ENCODE results near the gene DNAJC16.
"Not testable (repeated sequence)": the region's sequence is repeated elsewhere in the genome, so short reads cannot be mapped to it uniquely, and the experiment has no call there.

Gene DNAJC16

DNA sequence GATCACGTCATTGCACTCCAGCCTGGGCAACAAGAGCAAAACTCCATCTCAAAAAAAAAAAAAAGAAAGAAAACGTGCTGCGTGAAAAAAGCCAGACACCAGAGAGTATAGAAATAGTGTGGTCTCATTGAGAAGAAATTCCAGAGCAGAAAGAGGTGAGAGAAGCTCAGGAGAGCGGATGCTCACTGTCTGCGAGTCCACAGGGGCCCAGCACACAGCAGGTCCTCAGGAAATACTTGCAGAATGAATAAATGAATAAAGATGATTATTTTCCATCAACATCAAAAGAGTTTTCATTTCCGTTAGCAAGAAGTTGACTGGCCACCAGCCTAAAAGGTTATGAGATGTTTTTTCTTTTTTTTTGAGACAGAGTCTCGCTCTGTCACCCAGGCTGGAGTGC, 17.1 kb upstream of the DNAJC16 start:
- H3K9ac ChIP-seq (ENCODE audit: low read length) = no peak overlapping the region
- H3K27me3 ChIP-seq (ENCODE audit: control insufficient read depth, insufficient read depth, low read length) = no peaks in the 10 kb centered on the region
- peaks cover 11% of the 10 kb centered on the region for H3K36me3 ChIP-seq (ENCODE audit: control insufficient read depth, low read depth, low read length)
- no peak overlapping the region for H3K4me3 ChIP-seq (ENCODE audit: low read length)
- H3K9me3 ChIP-seq (ENCODE audit: control insufficient read depth, low read depth, low read length) = no peaks in the 10 kb centered on the region
- H3K4me1 ChIP-seq (ENCODE audit: control insufficient read depth, low read depth, low read length) = peaks cover 19% of the 10 kb centered on the region
- no peak overlapping the region for H3K27ac ChIP-seq (ENCODE audit: low read length)

DNA sequence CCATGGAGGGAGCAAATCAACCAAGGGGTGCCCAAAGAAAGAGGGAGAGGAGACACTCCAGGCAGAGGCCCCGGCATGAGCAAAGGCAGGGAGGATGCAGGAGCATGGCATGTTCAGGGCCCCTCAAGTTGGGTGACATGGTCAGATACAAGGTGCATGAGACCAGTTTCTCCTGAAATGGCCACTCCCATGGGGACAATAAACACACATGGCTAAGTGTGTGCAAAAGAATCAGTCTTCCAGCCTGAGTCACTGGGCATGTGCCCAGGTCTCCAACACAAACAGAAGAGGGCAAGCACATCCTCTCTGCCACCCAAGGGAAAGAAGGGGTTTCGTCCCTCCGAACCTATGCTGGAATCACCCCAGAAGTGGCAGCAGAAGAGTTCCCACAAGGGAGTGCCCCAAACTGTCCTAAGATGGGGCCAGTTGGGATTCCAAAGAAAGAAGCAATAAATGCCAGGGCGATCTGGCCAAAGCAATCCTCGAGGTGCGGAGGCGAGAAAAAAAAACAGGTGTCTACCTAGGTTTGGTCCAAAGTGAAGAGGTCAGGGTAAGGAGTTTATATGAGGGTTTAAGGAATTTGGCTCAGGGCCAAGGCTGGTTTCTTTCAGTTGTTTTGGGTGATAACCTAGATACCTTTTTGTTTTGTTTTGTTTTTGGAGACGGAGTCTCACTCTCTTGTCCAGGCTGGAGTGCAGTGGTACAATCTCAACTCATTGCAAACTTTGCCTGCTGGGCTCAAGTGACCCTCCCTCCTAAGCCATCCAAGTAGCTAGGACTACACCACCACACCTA, 15.8 kb upstream of the DNAJC16 start:
- H3K36me3 ChIP-seq (ENCODE audit: control insufficient read depth, low read depth, low read length) = peaks cover 8% of the 10 kb centered on the region
- peaks cover 19% of the 10 kb centered on the region for H3K4me1 ChIP-seq (ENCODE audit: control insufficient read depth, low read depth, low read length)
- no peaks in the 10 kb centered on the region for H3K9me3 ChIP-seq (ENCODE audit: control insufficient read depth, low read depth, low read length)
- no peak overlapping the region for H3K4me3 ChIP-seq (ENCODE audit: low read length)
- H3K27ac ChIP-seq (ENCODE audit: low read length) = no peak overlapping the region
- no peak overlapping the region for H3K9ac ChIP-seq (ENCODE audit: low read length)
- H3K27me3 ChIP-seq (ENCODE audit: control insufficient read depth, insufficient read depth, low read length) = no peaks in the 10 kb centered on the region

DNA sequence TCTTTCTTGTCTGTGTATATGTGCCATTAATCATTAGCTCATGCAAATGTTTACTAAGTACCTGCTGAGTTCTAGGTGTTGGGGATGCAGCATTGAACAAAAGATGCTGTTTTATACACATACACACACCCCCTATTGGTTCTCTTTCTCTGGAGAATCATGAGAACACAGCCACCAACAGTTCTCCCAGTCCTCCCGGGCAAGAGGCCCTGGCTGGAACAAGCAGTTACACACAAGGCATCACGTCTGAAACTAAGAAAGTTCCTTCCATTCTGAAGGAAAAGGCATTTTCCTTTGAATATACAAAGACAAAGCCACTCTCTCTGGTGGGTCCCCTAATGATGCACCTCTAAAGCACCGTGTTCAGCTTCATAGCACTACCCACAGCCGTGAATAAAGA, 13.5 kb upstream of the DNAJC16 start:
- Histone ChIP-seq H3K36me3 (ENCODE audit: control insufficient read depth, low read depth, low read length) (peaks cover 8% of the 10 kb centered on the region), H3K4me1 (ENCODE audit: control insufficient read depth, low read depth, low read length) (peaks cover 4% of the 10 kb centered on the region), H3K4me3 (ENCODE audit: low read length) (no peak overlapping the region), H3K27ac (ENCODE audit: low read length) (no peak overlapping the region), H3K9me3 (ENCODE audit: control insufficient read depth, low read depth, low read length) (no peaks in the 10 kb centered on the region), H3K27me3 (ENCODE audit: control insufficient read depth, insufficient read depth, low read length) (no peaks in the 10 kb centered on the region), H3K9ac (ENCODE audit: low read length) (no peak overlapping the region)

- no peak overlapping the region for H3K9ac ChIP-seq (ENCODE audit: low read length)
- H3K4me3 ChIP-seq (ENCODE audit: low read length) = no peak overlapping the region
- no peak overlapping the region for H3K27ac ChIP-seq (ENCODE audit: low read length)
- peaks cover 2% of the 10 kb centered on the region for H3K4me1 ChIP-seq (ENCODE audit: control insufficient read depth, low read depth, low read length)
- no peaks in the 10 kb centered on the region for H3K27me3 ChIP-seq (ENCODE audit: control insufficient read depth, insufficient read depth, low read length)
- peaks cover 8% of the 10 kb centered on the region for H3K36me3 ChIP-seq (ENCODE audit: control insufficient read depth, low read depth, low read length)
- no peaks in the 10 kb centered on the region for H3K9me3 ChIP-seq (ENCODE audit: control insufficient read depth, low read depth, low read length)
These were observed 12.7 kb upstream of the DNAJC16 start for GRCh38 chr1:15513919-15514318.

DNA sequence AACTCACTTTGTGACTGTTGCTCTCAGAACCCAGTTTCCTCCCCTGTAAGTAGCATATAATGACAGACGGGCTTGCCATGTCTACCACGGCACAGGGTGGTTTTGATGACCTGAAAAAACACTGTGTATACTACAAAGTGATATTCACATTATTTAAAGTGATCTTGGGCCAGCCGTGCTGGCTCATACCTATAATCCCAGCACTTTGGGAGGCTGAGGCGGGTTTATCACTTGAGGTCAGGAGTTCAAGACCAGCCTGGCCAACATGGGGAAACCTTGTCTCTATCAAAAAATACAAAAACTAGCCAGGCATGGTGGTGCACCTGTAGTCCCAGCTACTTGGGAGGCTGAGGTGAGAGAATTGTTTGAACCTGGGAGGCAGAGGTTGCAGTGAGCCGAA, 12.1 kb upstream of the DNAJC16 start:
- H3K27ac ChIP-seq (ENCODE audit: low read length); H3K9me3 ChIP-seq (ENCODE audit: control insufficient read depth, low read depth, low read length); H3K36me3 ChIP-seq (ENCODE audit: control insufficient read depth, low read depth, low read length); H3K4me1 ChIP-seq (ENCODE audit: control insufficient read depth, low read depth, low read length); H3K27me3 ChIP-seq (ENCODE audit: control insufficient read depth, insufficient read depth, low read length); H3K4me3 ChIP-seq (ENCODE audit: low read length); H3K9ac ChIP-seq (ENCODE audit: low read length): not testable (repeated sequence)

GRCh38 chr1:15515022-15515663, 11.5 kb upstream of the DNAJC16 start:
- no peak overlapping the region for H3K27ac ChIP-seq (ENCODE audit: low read length)
- H3K27me3 ChIP-seq (ENCODE audit: control insufficient read depth, insufficient read depth, low read length) = no peaks in the 10 kb centered on the region
- no peak overlapping the region for H3K4me3 ChIP-seq (ENCODE audit: low read length)
- peaks cover 8% of the 10 kb centered on the region for H3K36me3 ChIP-seq (ENCODE audit: control insufficient read depth, low read depth, low read length)
- H3K4me1 ChIP-seq (ENCODE audit: control insufficient read depth, low read depth, low read length) = no peaks in the 10 kb centered on the region
- no peak overlapping the region for H3K9ac ChIP-seq (ENCODE audit: low read length)
- no peaks in the 10 kb centered on the region for H3K9me3 ChIP-seq (ENCODE audit: control insufficient read depth, low read depth, low read length)

GRCh38 chr1:15519625-15520024, 7.0 kb upstream of the DNAJC16 start:
- H3K36me3 ChIP-seq (ENCODE audit: control insufficient read depth, low read depth, low read length) = no peaks in the 10 kb centered on the region
- H3K4me3 ChIP-seq (ENCODE audit: low read length) = no peak overlapping the region
- peaks cover 5% of the 10 kb centered on the region for H3K4me1 ChIP-seq (ENCODE audit: control insufficient read depth, low read depth, low read length)
- H3K27me3 ChIP-seq (ENCODE audit: control insufficient read depth, insufficient read depth, low read length) = no peaks in the 10 kb centered on the region
- H3K27ac ChIP-seq (ENCODE audit: low read length) = no peak overlapping the region
- no peak overlapping the region for H3K9ac ChIP-seq (ENCODE audit: low read length)
- no peaks in the 10 kb centered on the region for H3K9me3 ChIP-seq (ENCODE audit: control insufficient read depth, low read depth, low read length)

DNA sequence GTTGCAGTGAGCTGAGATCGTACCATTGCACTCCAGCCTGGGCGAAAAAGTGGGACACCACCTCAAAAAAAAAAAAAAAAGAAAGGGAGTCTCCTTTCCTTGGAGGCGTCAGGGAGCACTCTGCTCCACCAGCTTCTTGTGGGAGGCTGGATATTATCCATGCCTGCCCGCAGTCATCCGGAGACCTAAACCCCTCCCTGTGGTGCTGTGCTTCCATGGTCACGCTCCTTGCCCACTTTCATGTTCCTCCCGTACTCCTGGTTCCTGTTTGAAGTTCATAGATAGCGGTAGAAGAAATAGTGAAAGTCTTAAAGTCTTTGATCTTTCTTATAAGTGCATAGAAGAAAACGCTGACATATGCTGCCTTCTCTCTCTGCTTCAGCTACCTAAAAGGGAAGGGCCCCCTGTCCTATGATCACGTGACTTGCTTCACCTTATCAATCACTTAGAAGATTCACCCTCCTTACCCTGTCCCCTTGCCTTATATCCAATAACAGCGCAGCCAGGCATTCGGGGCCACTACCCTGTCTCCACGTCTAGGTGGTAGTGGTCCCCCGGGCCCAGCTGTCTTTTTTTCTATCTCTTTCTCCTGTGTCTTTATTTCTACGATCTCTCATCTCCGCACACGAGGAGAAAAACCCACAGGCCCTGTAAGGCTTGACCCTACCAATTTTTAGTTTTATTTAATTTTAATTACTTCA, 5.3 kb upstream of the DNAJC16 start:
- not testable (repeated sequence) for H3K9ac ChIP-seq (ENCODE audit: low read length); H3K9me3 ChIP-seq (ENCODE audit: control insufficient read depth, low read depth, low read length); H3K27me3 ChIP-seq (ENCODE audit: control insufficient read depth, insufficient read depth, low read length); H3K36me3 ChIP-seq (ENCODE audit: control insufficient read depth, low read depth, low read length); H3K27ac ChIP-seq (ENCODE audit: low read length); H3K4me3 ChIP-seq (ENCODE audit: low read length)
- H3K4me1 ChIP-seq (ENCODE audit: control insufficient read depth, low read depth, low read length) = peaks cover 15% of the 10 kb centered on the region

- Histone ChIP-seq H3K4me3 (ENCODE audit: low read length) (no peak overlapping the region), H3K36me3 (ENCODE audit: control insufficient read depth, low read depth, low read length) (no peaks in the 10 kb centered on the region), H3K27me3 (ENCODE audit: control insufficient read depth, insufficient read depth, low read length) (no peaks in the 10 kb centered on the region), H3K4me1 (ENCODE audit: control insufficient read depth, low read depth, low read length) (peaks cover 17% of the 10 kb centered on the region), H3K9me3 (ENCODE audit: control insufficient read depth, low read depth, low read length) (no peaks in the 10 kb centered on the region), H3K27ac (ENCODE audit: low read length) (no peak overlapping the region), H3K9ac (ENCODE audit: low read length) (no peak overlapping the region)
These were observed 4.1 kb upstream of the DNAJC16 start for GRCh38 chr1:15522551-15522950.

DNA sequence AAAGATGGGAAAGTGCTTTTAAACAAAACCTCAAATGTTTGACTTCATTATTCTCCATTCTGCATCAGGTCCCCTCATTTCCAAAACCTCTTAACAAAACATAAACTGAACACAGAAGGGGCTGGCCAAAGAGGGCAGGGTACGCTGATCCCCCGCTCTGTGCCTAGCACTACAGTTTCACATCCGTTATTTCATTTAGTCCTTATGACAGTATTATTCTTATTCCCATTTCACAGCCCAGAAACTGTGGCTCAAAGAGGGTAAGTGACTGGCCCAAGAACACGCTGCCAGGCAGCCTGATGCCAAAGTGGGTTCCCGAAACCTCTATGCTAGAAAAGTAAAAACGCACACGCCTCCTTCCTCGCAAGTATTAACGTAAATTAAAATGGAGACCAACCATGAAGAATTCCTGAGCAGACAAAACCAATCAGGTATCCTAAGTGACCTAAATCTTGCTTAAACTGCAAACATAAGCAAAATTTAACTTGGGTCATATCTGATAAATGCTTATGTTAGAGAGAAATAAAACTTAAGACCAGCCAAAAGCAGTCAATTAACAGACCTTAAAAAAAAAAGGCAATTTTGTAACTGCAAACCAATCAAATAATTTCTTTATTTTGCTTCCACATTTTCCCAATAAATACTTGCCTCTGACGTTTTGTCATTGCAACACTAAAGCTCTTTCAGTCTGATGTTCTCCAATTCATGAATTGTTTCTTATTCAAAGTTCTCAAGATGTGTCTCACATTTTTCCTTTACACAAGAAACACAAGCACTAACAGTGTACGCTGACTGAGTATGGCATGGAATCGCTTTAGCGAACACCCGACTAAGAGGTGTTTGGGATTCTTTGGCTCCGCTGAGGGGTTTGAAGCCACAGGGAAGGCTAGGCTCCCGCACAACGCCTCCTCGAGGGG, 3.3 kb upstream of the DNAJC16 start:
- H3K27me3 ChIP-seq (ENCODE audit: control insufficient read depth, insufficient read depth, low read length) = no peaks in the 10 kb centered on the region

GRCh38 chr1:15524021-15524282, 2.7 kb upstream of the DNAJC16 start, which contains the start of gene CASP9:
TSS of gene CASP9 (minus strand) at chr1:15524215. CDS start at chr1:15524200, 15 bp downstream.
- Histone ChIP-seq H3K27ac (ENCODE audit: low read length) (no peak within 1 kb of the TSS), H3K4me1 (ENCODE audit: control insufficient read depth, low read depth, low read length) (peaks cover 17% of the 10 kb centered on the region), H3K9ac (ENCODE audit: low read length) (peak within 1 kb of the TSS; percentile 66)

More for the DNA sequence above, 3.3 kb upstream of the DNAJC16 start:
- H3K9ac ChIP-seq (ENCODE audit: low read length) = peak overlapping the region; percentile 66
- peaks cover 17% of the 10 kb centered on the region for H3K4me1 ChIP-seq (ENCODE audit: control insufficient read depth, low read depth, low read length)
- H3K4me3 ChIP-seq (ENCODE audit: low read length) = peak overlapping the region; percentile 80
- no peaks in the 10 kb centered on the region for H3K36me3 ChIP-seq (ENCODE audit: control insufficient read depth, low read depth, low read length)
- H3K9me3 ChIP-seq (ENCODE audit: control insufficient read depth, low read depth, low read length) = no peaks in the 10 kb centered on the region
- no peak overlapping the region for H3K27ac ChIP-seq (ENCODE audit: low read length)

More at GRCh38 chr1:15524021-15524282, 2.7 kb upstream of the DNAJC16 start, which contains the start of gene CASP9:
- peak within 1 kb of the TSS; percentile 80 for H3K4me3 ChIP-seq (ENCODE audit: low read length)
- no peaks in the 10 kb centered on the region for H3K27me3 ChIP-seq (ENCODE audit: control insufficient read depth, insufficient read depth, low read length)
- no peaks in the 10 kb centered on the region for H3K9me3 ChIP-seq (ENCODE audit: control insufficient read depth, low read depth, low read length)
- H3K36me3 ChIP-seq (ENCODE audit: control insufficient read depth, low read depth, low read length) = no peaks in the 10 kb centered on the region

Data from iPS-18a (cell line).